ENCODE measurements around the gene COG1.

DNA sequence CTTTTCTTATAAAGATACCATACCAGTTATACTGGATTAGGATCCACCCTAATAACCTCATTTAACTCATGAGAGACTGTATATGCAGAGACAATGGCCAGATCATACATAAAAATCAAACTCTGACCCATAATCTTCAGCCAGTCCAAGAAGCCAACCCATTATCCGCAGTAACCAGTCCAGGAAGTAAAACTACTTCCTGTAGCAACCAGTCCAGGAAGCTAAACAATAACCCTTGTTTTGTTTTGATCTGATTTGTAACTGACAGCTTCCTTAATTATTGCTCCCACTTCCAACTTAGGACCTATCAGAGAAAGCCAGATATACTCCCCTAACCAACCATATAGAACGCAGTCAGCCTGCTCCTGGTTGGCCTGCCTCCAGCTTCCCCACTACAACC lies 47.2 kb upstream of the COG1 start:
- TF ChIP-seq, protein P1, sequence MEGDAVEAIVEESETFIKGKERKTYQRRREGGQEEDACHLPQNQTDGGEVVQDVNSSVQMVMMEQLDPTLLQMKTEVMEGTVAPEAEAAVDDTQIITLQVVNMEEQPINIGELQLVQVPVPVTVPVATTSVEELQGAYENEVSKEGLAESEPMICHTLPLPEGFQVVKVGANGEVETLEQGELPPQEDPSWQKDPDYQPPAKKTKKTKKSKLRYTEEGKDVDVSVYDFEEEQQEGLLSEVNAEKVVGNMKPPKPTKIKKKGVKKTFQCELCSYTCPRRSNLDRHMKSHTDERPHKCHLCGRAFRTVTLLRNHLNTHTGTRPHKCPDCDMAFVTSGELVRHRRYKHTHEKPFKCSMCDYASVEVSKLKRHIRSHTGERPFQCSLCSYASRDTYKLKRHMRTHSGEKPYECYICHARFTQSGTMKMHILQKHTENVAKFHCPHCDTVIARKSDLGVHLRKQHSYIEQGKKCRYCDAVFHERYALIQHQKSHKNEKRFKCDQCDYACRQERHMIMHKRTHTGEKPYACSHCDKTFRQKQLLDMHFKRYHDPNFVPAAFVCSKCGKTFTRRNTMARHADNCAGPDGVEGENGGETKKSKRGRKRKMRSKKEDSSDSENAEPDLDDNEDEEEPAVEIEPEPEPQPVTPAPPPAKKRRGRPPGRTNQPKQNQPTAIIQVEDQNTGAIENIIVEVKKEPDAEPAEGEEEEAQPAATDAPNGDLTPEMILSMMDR (conservative IDR thresholded peaks at IDR 0.05 in 1 of 2, IDR thresholded peaks at IDR 0.05 in 1 of 2; ENCODE audit: low read depth in 1 of 2, low read length in 2 of 2), result no peak
- no peak for TF ChIP-seq EZH2 (IDR thresholded peaks at IDR 0.05; ENCODE audit: low read length, missing control alignments)

Measured in fibroblast of lung (primary cell).